HK-2 (cell line): Measurements from ENCODE around the gene ACTBL2.
"Not testable (repeated sequence)": the region's sequence is repeated elsewhere in the genome, so short reads cannot be mapped to it uniquely, and the experiment has no call there.

Source experiments
- DNase-seq: peaks from one replicate; pipeline ENCODE4 v3.0.0-alpha.2; 2018; ENCODE audit not compliant: unreplicated experiment

ACTBL2 gene

GRCh38 chr5:57482671-57483106 is at the start of gene ACTBL2:
ACTBL2 (minus strand) TSS chr5:57482811; CDS start chr5:57482707, 104 bp downstream.
- peak; percentile 81 for DNase-seq

- DNase-seq, result no peak
Observed at GRCh38 chr5:57531333-57531732, 48.7 kb upstream of the ACTBL2 start.

GRCh38 chr5:57529864-57530263 is 47.3 kb upstream of the ACTBL2 start:
- no peak for DNase-seq

- DNase-seq, result no peak
Observed at GRCh38 chr5:57527870-57528269, 45.3 kb upstream of the ACTBL2 start.

- DNase-seq, result no peak
Observed at GRCh38 chr5:57524348-57525060, 41.9 kb upstream of the ACTBL2 start.

GRCh38 chr5:57522477-57522876 is 39.9 kb upstream of the ACTBL2 start:
- DNase-seq, result not testable (repeated sequence)

- not testable (repeated sequence) for DNase-seq
Observed at GRCh38 chr5:57518415-57518814, 35.8 kb upstream of the ACTBL2 start.

GRCh38 chr5:57517250-57517649 is 34.6 kb upstream of the ACTBL2 start:
- no peak for DNase-seq

GRCh38 chr5:57513785-57514184 is 31.2 kb upstream of the ACTBL2 start:
- no peak for DNase-seq

GRCh38 chr5:57511321-57511720 is 28.7 kb upstream of the ACTBL2 start:
- no peak for DNase-seq

- no peak for DNase-seq
Observed at GRCh38 chr5:57509501-57510260, 27.1 kb upstream of the ACTBL2 start.

GRCh38 chr5:57508211-57508610 is 25.6 kb upstream of the ACTBL2 start:
- DNase-seq, result no peak

- no peak for DNase-seq
Observed at GRCh38 chr5:57505272-57506200, 22.9 kb upstream of the ACTBL2 start.

- no peak for DNase-seq
Observed at GRCh38 chr5:57504357-57504756, 21.7 kb upstream of the ACTBL2 start.

GRCh38 chr5:57503433-57503832 is 20.8 kb upstream of the ACTBL2 start:
- no peak for DNase-seq

- DNase-seq, result no peak
Observed at GRCh38 chr5:57501414-57502201, 19.0 kb upstream of the ACTBL2 start.

GRCh38 chr5:57499262-57500050 is 16.8 kb upstream of the ACTBL2 start:
- no peak for DNase-seq

GRCh38 chr5:57497733-57498132 is 15.1 kb upstream of the ACTBL2 start:
- no peak for DNase-seq

- DNase-seq, result no peak
Observed at GRCh38 chr5:57495285-57496086, 12.9 kb upstream of the ACTBL2 start.
